ENCODE data around the gene SNX20.

Gene SNX20

GRCh38 chr16:50690177-50690576 is 9.1 kb upstream of the SNX20 start:
- no peaks in the 10 kb centered on the region for H3K36me3 ChIP-seq (ENCODE audit: insufficient read depth, low read length)
- no peaks in the 10 kb centered on the region for H3K4me1 ChIP-seq (ENCODE audit: insufficient read depth, low read length)
- H3K9ac ChIP-seq (ENCODE audit: low read depth, low read length), result no peak overlapping the region
- peaks cover 28% of the 10 kb centered on the region for H3K27me3 ChIP-seq (ENCODE audit: insufficient read depth, low read length)
- H3K27ac ChIP-seq (ENCODE audit: low read depth, low read length), result no peak overlapping the region
- no peaks in the 10 kb centered on the region for H3K9me3 ChIP-seq (ENCODE audit: insufficient read depth, low read depth, low read length)
- no peak overlapping the region for H3K4me3 ChIP-seq (ENCODE audit: low read length)
- WGBS, result 93% methylated on average over 2 of the region's 2 CpGs

- Histone ChIP-seq H3K27ac (ENCODE audit: low read depth, low read length) (no peak overlapping the region), H3K36me3 (ENCODE audit: insufficient read depth, low read length) (no peaks in the 10 kb centered on the region), H3K4me3 (ENCODE audit: low read length) (no peak overlapping the region), H3K27me3 (ENCODE audit: insufficient read depth, low read length) (peaks cover 18% of the 10 kb centered on the region), H3K4me1 (ENCODE audit: insufficient read depth, low read length) (no peaks in the 10 kb centered on the region), H3K9ac (ENCODE audit: low read depth, low read length) (no peak overlapping the region), H3K9me3 (ENCODE audit: insufficient read depth, low read depth, low read length) (no peaks in the 10 kb centered on the region)
- 98% methylated on average over 3 of the region's 3 CpGs for WGBS
Measured at GRCh38 chr16:50688867-50689266, 7.8 kb upstream of the SNX20 start.

GRCh38 chr16:50688083-50688482 is 7.0 kb upstream of the SNX20 start:
- Histone ChIP-seq H3K27ac (ENCODE audit: low read depth, low read length) (no peak overlapping the region), H3K9me3 (ENCODE audit: insufficient read depth, low read depth, low read length) (no peaks in the 10 kb centered on the region), H3K27me3 (ENCODE audit: insufficient read depth, low read length) (peaks cover 11% of the 10 kb centered on the region), H3K4me3 (ENCODE audit: low read length) (no peak overlapping the region), H3K9ac (ENCODE audit: low read depth, low read length) (no peak overlapping the region), H3K4me1 (ENCODE audit: insufficient read depth, low read length) (no peaks in the 10 kb centered on the region), H3K36me3 (ENCODE audit: insufficient read depth, low read length) (no peaks in the 10 kb centered on the region)
- WGBS, result 73% methylated on average over 12 of the region's 12 CpGs

GRCh38 chr16:50685462-50686063 is 4.5 kb upstream of the SNX20 start:
- H3K36me3 ChIP-seq (ENCODE audit: insufficient read depth, low read length), result no peaks in the 10 kb centered on the region
- no peaks in the 10 kb centered on the region for H3K9me3 ChIP-seq (ENCODE audit: insufficient read depth, low read depth, low read length)
- H3K4me1 ChIP-seq (ENCODE audit: insufficient read depth, low read length), result no peaks in the 10 kb centered on the region
- H3K4me3 ChIP-seq (ENCODE audit: low read length), result no peak overlapping the region
- WGBS, result 93% methylated on average over 8 of the region's 8 CpGs
- H3K27me3 ChIP-seq (ENCODE audit: insufficient read depth, low read length), result no peaks in the 10 kb centered on the region
- no peak overlapping the region for H3K27ac ChIP-seq (ENCODE audit: low read depth, low read length)
- H3K9ac ChIP-seq (ENCODE audit: low read depth, low read length), result no peak overlapping the region

- Histone ChIP-seq H3K27ac (ENCODE audit: low read depth, low read length) (no peak overlapping the region), H3K9me3 (ENCODE audit: insufficient read depth, low read depth, low read length) (no peaks in the 10 kb centered on the region), H3K9ac (ENCODE audit: low read depth, low read length) (no peak overlapping the region), H3K4me1 (ENCODE audit: insufficient read depth, low read length) (no peaks in the 10 kb centered on the region), H3K36me3 (ENCODE audit: insufficient read depth, low read length) (no peaks in the 10 kb centered on the region), H3K4me3 (ENCODE audit: low read length) (no peak overlapping the region), H3K27me3 (ENCODE audit: insufficient read depth, low read length) (no peaks in the 10 kb centered on the region)
- WGBS, result 95% methylated on average over 11 of the region's 11 CpGs
Measured at GRCh38 chr16:50684823-50685461, 3.8 kb upstream of the SNX20 start.

- no peak overlapping the region for H3K27ac ChIP-seq (ENCODE audit: low read depth, low read length)
- H3K9ac ChIP-seq (ENCODE audit: low read depth, low read length), result no peak overlapping the region
Measured at GRCh38 chr16:50683689-50684374, 2.7 kb upstream of the SNX20 start.

GRCh38 chr16:50680556-50680893 is 587 bp downstream of the SNX20 start:
- 90% methylated on average over 3 of the region's 3 CpGs for WGBS
- no peaks in the 10 kb centered on the region for H3K36me3 ChIP-seq (ENCODE audit: insufficient read depth, low read length)
- H3K27ac ChIP-seq (ENCODE audit: low read depth, low read length), result no peak overlapping the region
- no peaks in the 10 kb centered on the region for H3K9me3 ChIP-seq (ENCODE audit: insufficient read depth, low read depth, low read length)
- H3K27me3 ChIP-seq (ENCODE audit: insufficient read depth, low read length), result no peaks in the 10 kb centered on the region
- H3K4me3 ChIP-seq (ENCODE audit: low read length), result no peak overlapping the region
- no peaks in the 10 kb centered on the region for H3K4me1 ChIP-seq (ENCODE audit: insufficient read depth, low read length)
- H3K9ac ChIP-seq (ENCODE audit: low read depth, low read length), result no peak overlapping the region

More at GRCh38 chr16:50683689-50684374, 2.7 kb upstream of the SNX20 start:
- H3K9me3 ChIP-seq (ENCODE audit: insufficient read depth, low read depth, low read length), result no peaks in the 10 kb centered on the region
- no peaks in the 10 kb centered on the region for H3K27me3 ChIP-seq (ENCODE audit: insufficient read depth, low read length)
- H3K36me3 ChIP-seq (ENCODE audit: insufficient read depth, low read length), result no peaks in the 10 kb centered on the region
- H3K4me1 ChIP-seq (ENCODE audit: insufficient read depth, low read length), result no peaks in the 10 kb centered on the region
- WGBS, result 85% methylated on average over 14 of the region's 14 CpGs
- H3K4me3 ChIP-seq (ENCODE audit: low read length), result no peak overlapping the region

- Histone ChIP-seq H3K9me3 (ENCODE audit: insufficient read depth, low read depth, low read length) (no peaks in the 10 kb centered on the region), H3K9ac (ENCODE audit: low read depth, low read length) (no peak overlapping the region), H3K27ac (ENCODE audit: low read depth, low read length) (no peak overlapping the region), H3K4me3 (ENCODE audit: low read length) (no peak overlapping the region), H3K36me3 (ENCODE audit: insufficient read depth, low read length) (no peaks in the 10 kb centered on the region), H3K4me1 (ENCODE audit: insufficient read depth, low read length) (no peaks in the 10 kb centered on the region), H3K27me3 (ENCODE audit: insufficient read depth, low read length) (no peaks in the 10 kb centered on the region)
- 91% methylated on average over 6 of the region's 6 CpGs for WGBS
Measured at GRCh38 chr16:50679676-50680555, 1.2 kb downstream of the SNX20 start.

GRCh38 chr16:50679266-50679665 is 1.8 kb downstream of the SNX20 start:
- 91% methylated on average over 14 of the region's 14 CpGs for WGBS
- H3K27ac ChIP-seq (ENCODE audit: low read depth, low read length), result no peak overlapping the region
- H3K36me3 ChIP-seq (ENCODE audit: insufficient read depth, low read length), result no peaks in the 10 kb centered on the region
- no peak overlapping the region for H3K9ac ChIP-seq (ENCODE audit: low read depth, low read length)
- no peaks in the 10 kb centered on the region for H3K27me3 ChIP-seq (ENCODE audit: insufficient read depth, low read length)
- no peak overlapping the region for H3K4me3 ChIP-seq (ENCODE audit: low read length)
- H3K9me3 ChIP-seq (ENCODE audit: insufficient read depth, low read depth, low read length), result no peaks in the 10 kb centered on the region
- H3K4me1 ChIP-seq (ENCODE audit: insufficient read depth, low read length), result no peaks in the 10 kb centered on the region

- Histone ChIP-seq H3K9me3 (ENCODE audit: insufficient read depth, low read depth, low read length) (no peaks in the 10 kb centered on the region), H3K27me3 (ENCODE audit: insufficient read depth, low read length) (no peaks in the 10 kb centered on the region), H3K4me3 (ENCODE audit: low read length) (no peak overlapping the region), H3K9ac (ENCODE audit: low read depth, low read length) (no peak overlapping the region), H3K27ac (ENCODE audit: low read depth, low read length) (no peak overlapping the region), H3K4me1 (ENCODE audit: insufficient read depth, low read length) (no peaks in the 10 kb centered on the region), H3K36me3 (ENCODE audit: insufficient read depth, low read length) (no peaks in the 10 kb centered on the region)
- WGBS, result 94% methylated on average over 3 of the region's 3 CpGs
Measured at GRCh38 chr16:50678531-50678930, 2.6 kb downstream of the SNX20 start.

GRCh38 chr16:50677351-50677750 is 3.8 kb downstream of the SNX20 start:
- peaks cover 4% of the 10 kb centered on the region for H3K9me3 ChIP-seq (ENCODE audit: insufficient read depth, low read depth, low read length)
- no peaks in the 10 kb centered on the region for H3K4me1 ChIP-seq (ENCODE audit: insufficient read depth, low read length)
- no peak overlapping the region for H3K9ac ChIP-seq (ENCODE audit: low read depth, low read length)
- no peaks in the 10 kb centered on the region for H3K27me3 ChIP-seq (ENCODE audit: insufficient read depth, low read length)
- 85% methylated on average over 7 of the region's 7 CpGs for WGBS
- no peak overlapping the region for H3K4me3 ChIP-seq (ENCODE audit: low read length)
- no peak overlapping the region for H3K27ac ChIP-seq (ENCODE audit: low read depth, low read length)
- H3K36me3 ChIP-seq (ENCODE audit: insufficient read depth, low read length), result no peaks in the 10 kb centered on the region
